CD14-positive monocyte (primary cell): Measurements from ENCODE around the gene BFSP1. TPM values are rescaled to one million over a fixed set of nuclear protein-coding genes. Genes with fewer than 3 reads are reported as not detected.

Experiments used
- DNase-seq, 3 donors: peaks; one replicate each; pipeline ENCODE4 v3.0.0-alpha.2; 2011 to 2022
- H2AFZ ChIP-seq: 2 replicates; pipeline ENCODE4 v1.6.0; 2012; ENCODE audit warnings: mild to moderate bottlenecking, low read depth, low read length, inconsistent platforms; ENCODE audit not compliant: insufficient read depth, poor library complexity, severe bottlenecking
- H3K27ac ChIP-seq, 2 donors: 1 replicate in 1 of 2; 2 replicates in 1 of 2; pipeline ENCODE4 v1.5.1; 2012 to 2013; ENCODE audit warnings: low read length in 2 of 2, control low read depth in 1 of 2, inconsistent platforms in 1 of 2, low read depth in 1 of 2, mild to moderate bottlenecking in 1 of 2
- H3K27me3 ChIP-seq, 2 donors: one replicate each; pipeline versions ENCODE4 v1.6.0 to v1.6.1; 2011 to 2013; ENCODE audit warnings: low read length in 2 of 2; ENCODE audit not compliant: control insufficient read depth in 2 of 2, insufficient read depth in 2 of 2
- H3K36me3 ChIP-seq, 2 donors: replicated peaks in 1 of 2; 1 replicate in 1 of 2; 2 replicates in 1 of 2; pipeline versions ENCODE4 v1.5.1 to v1.6.1; 2012 to 2013; ENCODE audit warnings: low read length in 2 of 2, control low read depth in 1 of 2, inconsistent platforms in 1 of 2, mild to moderate bottlenecking in 1 of 2; ENCODE audit not compliant: insufficient read depth in 2 of 2, control insufficient read depth in 1 of 2
- H3K4me1 ChIP-seq, 2 donors: 1 replicate in 1 of 2; 2 replicates in 1 of 2; pipeline versions ENCODE4 v1.5.1 to v1.6.1; 2012 to 2013; ENCODE audit warnings: low read length in 2 of 2, control low read depth in 1 of 2, inconsistent platforms in 1 of 2, mild to moderate bottlenecking in 1 of 2, moderate library complexity in 1 of 2; ENCODE audit not compliant: insufficient read depth in 2 of 2, control insufficient read depth in 1 of 2
- H3K4me2 ChIP-seq: replicated peaks from 2 replicates; pipeline ENCODE3; 2012; ENCODE audit warnings: low read length, moderate library complexity, mild to moderate bottlenecking; ENCODE audit not compliant: poor library complexity, severe bottlenecking; ENCODE audit errors: extremely low read depth
- H3K4me3 ChIP-seq, 3 experiments: fragments of 200-600 bp in 1 of 3; sonication (generic) in 1 of 3; replicated peaks in 1 of 3; 1 replicate in 2 of 3; 2 replicates in 1 of 3; pipeline ENCODE4 v1.5.1; 2011 to 2013; ENCODE audit warnings: low read length in 3 of 3, mild to moderate bottlenecking in 3 of 3, control low read depth in 2 of 3, low read depth in 2 of 3, inconsistent platforms in 1 of 3, moderate library complexity in 1 of 3
- H3K79me2 ChIP-seq: 2 replicates; pipeline ENCODE4 v1.6.0; 2012; ENCODE audit warnings: mild to moderate bottlenecking, control low read depth, inconsistent platforms, low read length, moderate library complexity; ENCODE audit not compliant: insufficient read depth
- H3K9ac ChIP-seq: 2 replicates; pipeline ENCODE4 v1.6.0; 2017; ENCODE audit warnings: low read length, mild to moderate bottlenecking; ENCODE audit not compliant: insufficient read depth, poor library complexity, severe bottlenecking
- H3K9me3 ChIP-seq, 2 donors: replicated peaks in 1 of 2; 1 replicate in 1 of 2; 2 replicates in 1 of 2; pipeline versions ENCODE4 v1.5.1 to v1.6.1; 2012 to 2013; ENCODE audit warnings: low read length in 2 of 2, control low read depth in 1 of 2; ENCODE audit not compliant: control insufficient read depth in 1 of 2, insufficient read depth in 1 of 2
- H4K20me1 ChIP-seq: 2 replicates; pipeline ENCODE4 v1.6.0; 2012; ENCODE audit warnings: mild to moderate bottlenecking, low read length, control low read depth, moderate library complexity; ENCODE audit not compliant: insufficient read depth
- H3K27ac Mint-ChIP-seq, 7 donors: one replicate each; pipeline ENCODE4 v1.8.0; 2020; ENCODE audit warnings: mild to moderate bottlenecking in 7 of 7, mixed read lengths in 7 of 7, moderate library complexity in 6 of 7, inconsistent platforms in 2 of 7
- H3K27me3 Mint-ChIP-seq, 3 donors: one replicate each; pipeline ENCODE4 v1.8.0; 2021 to 2022; ENCODE audit warnings: low read depth in 3 of 3, mild to moderate bottlenecking in 3 of 3, mixed read lengths in 3 of 3, moderate library complexity in 3 of 3, inconsistent platforms in 1 of 3
- H3K36me3 Mint-ChIP-seq, 2 donors: one replicate each; pipeline ENCODE4 v1.8.0; 2020; ENCODE audit warnings: mixed read lengths in 2 of 2, inconsistent platforms in 1 of 2, mild to moderate bottlenecking in 1 of 2
- H3K4me1 Mint-ChIP-seq: one replicate; pipeline ENCODE4 v1.8.0; 2020; ENCODE audit warnings: mild to moderate bottlenecking, mixed read lengths
- H3K4me3 Mint-ChIP-seq, 2 donors: one replicate each; pipeline ENCODE4 v1.8.0; 2020; ENCODE audit warnings: mild to moderate bottlenecking in 2 of 2, mixed read lengths in 2 of 2, moderate library complexity in 1 of 2
- H3K9me3 Mint-ChIP-seq, 7 donors: one replicate each; pipeline ENCODE4 v1.8.0; 2020 to 2022; ENCODE audit warnings: mixed read lengths in 7 of 7, mild to moderate bottlenecking in 6 of 7, moderate library complexity in 6 of 7, inconsistent platforms in 2 of 7
- CTCF ChIP-seq: fragments of 200-600 bp; IDR thresholded peaks from one replicate; pipeline ENCODE4 v1.8.0; 2022; ENCODE audit warnings: antibody characterized with exemption, mild to moderate bottlenecking
- WGBS: methylation state at CpG from one replicate; pipeline ENCODE4 v1.1.5; 2013; ENCODE audit warnings: missing lambda C conversion rate; ENCODE audit not compliant: insufficient coverage; 5-methylcytosine and 5-hydroxymethylcytosine counted together
- intact Hi-C, 2 donors: fragments of 100-400 bp; cut with micrococcal nuclease; formaldehyde crosslinking; loops; one replicate each; pipeline versions ENCODE4 v1.15.0 to v1.15.1; 2023
- polyA plus RNA-seq, 3 donors: library from polyadenylated mRNA; depleted of rRNA in 1 of 3; unstranded in 2 of 3; stranded (reverse) in 1 of 3; fragments of 300-500 nt in 2 of 3; fragments of >200 nt in 1 of 3; fragmentation: Illumina TruSeq in 2 of 3; gene quantifications; 1 replicate in 2 of 3; 2 replicates in 1 of 3; pipeline ENCODE4 v1.2.3, GENCODE V29; 2012 to 2021

Gene BFSP1
- polyA plus RNA-seq, 3 donors: not detected

GRCh38 chr20:17565169-17565845, 34.1 kb upstream of the BFSP1 start:
- Mint-ChIP-seq H3K4me3 (peak overlapping the region in 1 of 2 donors; percentile 2), H3K4me1 (peaks cover 5% of the 10 kb centered on the region), H3K27ac (no peak overlapping the region), H3K9me3 (peaks cover 0 to 3% (median 0%) of the 10 kb centered on the region in 7 donors), H3K27me3 (peaks cover 21 to 31% (median 21%) of the 10 kb centered on the region in 3 donors), H3K36me3 (peaks cover 0 to 1% of the 10 kb centered on the region in 2 donors)
- peaks cover 11 to 15% of the 10 kb centered on the region in 2 donors for H3K27me3 ChIP-seq
- no peak overlapping the region for H3K4me3 ChIP-seq
- H3K9ac ChIP-seq: no peak overlapping the region
- H3K9me3 ChIP-seq: no peaks in the 10 kb centered on the region
- no peak overlapping the region for H2AFZ ChIP-seq
- WGBS: no CpG with 5 or more reads among the region's 4 CpGs
- peaks cover 5 to 10% of the 10 kb centered on the region in 2 donors for H3K4me1 ChIP-seq
- H3K79me2 ChIP-seq: no peaks in the 10 kb centered on the region
- H3K4me2 ChIP-seq: no peak overlapping the region
- no peaks in the 10 kb centered on the region for H4K20me1 ChIP-seq
- no peak for TF ChIP-seq CTCF
- no peak overlapping the region for H3K27ac ChIP-seq
- no peak for DNase-seq
- no peaks in the 10 kb centered on the region for H3K36me3 ChIP-seq
- intact Hi-C loops: loop anchor here in 1 of 2 donors (10.0 kb wide), 1 partner anchor 119 kb away; the partner anchor contains the start of gene RRBP1

- Histone ChIP-seq H4K20me1 (no peaks in the 10 kb centered on the region), H3K9ac (no peak overlapping the region), H3K4me2 (no peak overlapping the region), H3K9me3 (no peaks in the 10 kb centered on the region), H3K79me2 (no peaks in the 10 kb centered on the region), H3K27me3 (peaks cover 1 to 3% of the 10 kb centered on the region in 2 donors), H2AFZ (no peak overlapping the region), H3K4me3 (no peak overlapping the region), H3K4me1 (peaks cover 4 to 5% of the 10 kb centered on the region in 2 donors), H3K36me3 (no peaks in the 10 kb centered on the region), H3K27ac (no peak overlapping the region)
- no peak for DNase-seq
- H3K27me3 Mint-ChIP-seq: peaks cover 7 to 15% (median 9%) of the 10 kb centered on the region in 3 donors
- H3K4me3 Mint-ChIP-seq: no peak overlapping the region
- H3K27ac Mint-ChIP-seq: no peak overlapping the region
- TF ChIP-seq CTCF: no peak
- H3K9me3 Mint-ChIP-seq: peaks cover 0 to 3% (median 0%) of the 10 kb centered on the region in 7 donors
- peaks cover 0 to under 1% of the 10 kb centered on the region in 2 donors for H3K36me3 Mint-ChIP-seq
- H3K4me1 Mint-ChIP-seq: peaks cover 9% of the 10 kb centered on the region
- no CpG with 5 or more reads among the region's 2 CpGs for WGBS
- intact Hi-C loops: loop anchor here in 1 of 2 donors (10.0 kb wide), 1 partner anchor 122 kb away; the partner anchor contains the start of gene RRBP1
Observed at GRCh38 chr20:17562804-17563305, 31.7 kb upstream of the BFSP1 start.
